GM23338 (cell line): Measurements from ENCODE around the gene MLC1. TPM values are rescaled to one million over a fixed set of nuclear protein-coding genes. Genes with fewer than 3 reads are reported as not detected.

ENCODE experiments used
- ATAC-seq: fragments of 200-7000 bp; cut with Tn5 transposase; 3 replicates; pipeline ENCODE4 v1.9.1; 2020
- DNase-seq: peaks from one replicate; pipeline ENCODE4 v3.0.0-alpha.2; 2015; ENCODE audit warnings: low spot score
- H2AFZ ChIP-seq: fragments of 200-600 bp; sonication (generic); 2 replicates; pipeline ENCODE4 v1.8.0; 2016; ENCODE audit warnings: antibody characterized with exemption, mild to moderate bottlenecking, moderate library complexity
- H3F3A ChIP-seq: fragments of 200-600 bp; sonication (generic); replicated peaks from 2 replicates; pipeline ENCODE4 v1.8.0; 2017; ENCODE audit warnings: antibody characterized with exemption, mixed run types, low read depth
- H3K27ac ChIP-seq: fragments of 200-600 bp; sonication (generic); 2 replicates; pipeline ENCODE4 v1.6.1; 2016; ENCODE audit warnings: low read depth
- H3K27me3 ChIP-seq: fragments of 200-600 bp; sonication (generic); 2 replicates; pipeline ENCODE4 v1.8.0; 2016; ENCODE audit warnings: mild to moderate bottlenecking, mixed run types, moderate library complexity; ENCODE audit not compliant: insufficient read depth
- H3K36me3 ChIP-seq: fragments of 200-600 bp; sonication (generic); 2 replicates; pipeline ENCODE4 v1.8.0; 2016; ENCODE audit warnings: mild to moderate bottlenecking; ENCODE audit not compliant: insufficient read depth
- H3K4me1 ChIP-seq: fragments of 200-600 bp; sonication (generic); 2 replicates; pipeline ENCODE4 v1.8.0; 2016; ENCODE audit warnings: mild to moderate bottlenecking, moderate library complexity; ENCODE audit not compliant: insufficient read depth
- H3K4me2 ChIP-seq: fragments of 200-600 bp; sonication (generic); 2 replicates; pipeline ENCODE4 v1.7.1; 2017; ENCODE audit warnings: mixed run types
- H3K4me3 ChIP-seq: fragments of 200-600 bp; sonication (generic); 2 replicates; pipeline ENCODE4 v1.6.1; 2016; ENCODE audit warnings: mixed run types
- H3K79me2 ChIP-seq: fragments of 200-600 bp; sonication (generic); replicated peaks from 2 replicates; pipeline ENCODE4 v1.8.0; 2017; ENCODE audit warnings: mild to moderate bottlenecking; ENCODE audit not compliant: insufficient read depth
- H3K9me2 ChIP-seq: fragments of 200-600 bp; sonication (generic); 2 replicates; pipeline ENCODE4 v1.8.0; 2017; ENCODE audit not compliant: insufficient read depth
- H4K20me1 ChIP-seq: fragments of 200-600 bp; sonication (generic); replicated peaks from 2 replicates; pipeline ENCODE4 v1.8.0; 2017; ENCODE audit warnings: mild to moderate bottlenecking; ENCODE audit not compliant: insufficient read depth
- H3K27ac Mint-ChIP-seq: 2 replicates; pipeline ENCODE4 v1.8.0; 2020; ENCODE audit warnings: inconsistent platforms, mild to moderate bottlenecking, moderate library complexity, mixed read lengths
- H3K27me3 Mint-ChIP-seq: 3 replicates; pipeline ENCODE4 v1.8.0; 2022; ENCODE audit warnings: low read depth, mild to moderate bottlenecking, moderate library complexity, mixed read lengths, inconsistent platforms; ENCODE audit not compliant: insufficient read depth, poor library complexity
- H3K36me3 Mint-ChIP-seq: 3 replicates; pipeline ENCODE4 v1.8.0; 2021; ENCODE audit warnings: low read depth, mild to moderate bottlenecking, inconsistent platforms, moderate library complexity, mixed read lengths
- H3K4me1 Mint-ChIP-seq: 3 replicates; pipeline ENCODE4 v1.8.0; 2020; ENCODE audit warnings: mild to moderate bottlenecking, inconsistent platforms, mixed read lengths
- H3K4me3 Mint-ChIP-seq: 3 replicates; pipeline ENCODE4 v1.8.0; 2021; ENCODE audit warnings: moderate library complexity, mild to moderate bottlenecking, inconsistent platforms, mixed read lengths
- H3K9me3 Mint-ChIP-seq: 3 replicates; pipeline ENCODE4 v1.8.0; 2020; ENCODE audit warnings: moderate library complexity, mild to moderate bottlenecking, inconsistent platforms, mixed read lengths
- EZH2phosphoT487 ChIP-seq: fragments of 200-600 bp; sonication (generic); IDR thresholded peaks from one replicate; pipeline ENCODE4 v1.8.1; 2018; ENCODE audit warnings: antibody characterized with exemption; ENCODE audit not compliant: unreplicated experiment
- NANOG ChIP-seq: IDR thresholded peaks from 2 replicates; pipeline ENCODE4 v1.6.1; 2016; ENCODE audit warnings: antibody characterized with exemption, borderline replicate concordance
- ZNF114 ChIP-seq: fragments of 250-450 bp; sonication (Bioruptor Pico); IDR thresholded peaks from 2 replicates; pipeline ENCODE4 v1.5.0; 2020; ENCODE audit warnings: mild to moderate bottlenecking, moderate library complexity
- polyA plus RNA-seq: library from polyadenylated mRNA; unstranded; fragments of >200 nt; fragmentation: Nextera tagmentation; extraction: Ambion mirVana; gene quantifications from 2 replicates; pipeline ENCODE4 v1.2.1, GENCODE V29; 2016
- total RNA-seq: library from RNA; depleted of rRNA; stranded (reverse); fragments of >200 nt; shearing (Covaris generic); gene quantifications from 2 replicates; pipeline ENCODE4 v1.2.3, GENCODE V29; 2014
- TF ChIP-seq, protein P1 (sequence below), 2 experiments: fragments of 200-600 bp in 1 of 2; sonication (generic) in 1 of 2; conservative IDR thresholded peaks; 2 replicates each; pipeline versions ENCODE4 v1.5.1 to v1.6.1; 2016 to 2017; ENCODE audit warnings: antibody characterized with exemption in 2 of 2, low read depth in 2 of 2, mild to moderate bottlenecking in 2 of 2, moderate library complexity in 1 of 2
- TF ChIP-seq, protein P2 (sequence below): IDR thresholded peaks from 2 replicates; pipeline ENCODE4 v1.6.1; 2016; ENCODE audit warnings: antibody characterized with exemption
- TF ChIP-seq, protein P3 (sequence below): fragments of 250-450 bp; sonication (Bioruptor Pico); IDR thresholded peaks from 2 replicates; pipeline ENCODE4 v1.5.0; 2020; ENCODE audit warnings: mild to moderate bottlenecking, moderate library complexity

Gene MLC1
- total and polyA plus RNA-seq, 2 experiments from 2014 or later: not detected

DNA sequence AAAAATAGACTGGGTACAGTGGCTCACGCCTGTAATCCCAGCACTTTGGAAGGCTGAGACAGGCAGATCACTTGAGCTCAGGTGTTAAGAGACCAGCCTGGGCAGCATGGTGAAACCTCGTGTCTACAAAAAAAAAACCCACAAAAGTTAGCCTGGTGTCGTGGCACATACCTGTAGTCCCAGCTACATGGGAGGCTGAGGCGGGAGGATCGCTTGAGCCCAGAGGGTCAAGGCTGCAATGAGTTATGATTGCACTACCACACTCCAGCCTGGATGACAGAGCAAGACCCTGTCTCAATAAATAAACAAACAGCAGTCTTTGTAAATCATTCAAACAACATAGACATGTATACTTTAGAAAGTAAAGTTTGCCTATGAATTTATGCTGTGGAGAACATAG lies 7.1 kb upstream of the MLC1 start (continued):
- TF ChIP-seq, protein P1, sequence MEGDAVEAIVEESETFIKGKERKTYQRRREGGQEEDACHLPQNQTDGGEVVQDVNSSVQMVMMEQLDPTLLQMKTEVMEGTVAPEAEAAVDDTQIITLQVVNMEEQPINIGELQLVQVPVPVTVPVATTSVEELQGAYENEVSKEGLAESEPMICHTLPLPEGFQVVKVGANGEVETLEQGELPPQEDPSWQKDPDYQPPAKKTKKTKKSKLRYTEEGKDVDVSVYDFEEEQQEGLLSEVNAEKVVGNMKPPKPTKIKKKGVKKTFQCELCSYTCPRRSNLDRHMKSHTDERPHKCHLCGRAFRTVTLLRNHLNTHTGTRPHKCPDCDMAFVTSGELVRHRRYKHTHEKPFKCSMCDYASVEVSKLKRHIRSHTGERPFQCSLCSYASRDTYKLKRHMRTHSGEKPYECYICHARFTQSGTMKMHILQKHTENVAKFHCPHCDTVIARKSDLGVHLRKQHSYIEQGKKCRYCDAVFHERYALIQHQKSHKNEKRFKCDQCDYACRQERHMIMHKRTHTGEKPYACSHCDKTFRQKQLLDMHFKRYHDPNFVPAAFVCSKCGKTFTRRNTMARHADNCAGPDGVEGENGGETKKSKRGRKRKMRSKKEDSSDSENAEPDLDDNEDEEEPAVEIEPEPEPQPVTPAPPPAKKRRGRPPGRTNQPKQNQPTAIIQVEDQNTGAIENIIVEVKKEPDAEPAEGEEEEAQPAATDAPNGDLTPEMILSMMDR (conservative IDR thresholded peaks at IDR 0.05; ENCODE audit: low read depth in 2 of 2): no peak
- no peak for TF ChIP-seq ZNF114 (CRISPR knock-in tag)

DNA sequence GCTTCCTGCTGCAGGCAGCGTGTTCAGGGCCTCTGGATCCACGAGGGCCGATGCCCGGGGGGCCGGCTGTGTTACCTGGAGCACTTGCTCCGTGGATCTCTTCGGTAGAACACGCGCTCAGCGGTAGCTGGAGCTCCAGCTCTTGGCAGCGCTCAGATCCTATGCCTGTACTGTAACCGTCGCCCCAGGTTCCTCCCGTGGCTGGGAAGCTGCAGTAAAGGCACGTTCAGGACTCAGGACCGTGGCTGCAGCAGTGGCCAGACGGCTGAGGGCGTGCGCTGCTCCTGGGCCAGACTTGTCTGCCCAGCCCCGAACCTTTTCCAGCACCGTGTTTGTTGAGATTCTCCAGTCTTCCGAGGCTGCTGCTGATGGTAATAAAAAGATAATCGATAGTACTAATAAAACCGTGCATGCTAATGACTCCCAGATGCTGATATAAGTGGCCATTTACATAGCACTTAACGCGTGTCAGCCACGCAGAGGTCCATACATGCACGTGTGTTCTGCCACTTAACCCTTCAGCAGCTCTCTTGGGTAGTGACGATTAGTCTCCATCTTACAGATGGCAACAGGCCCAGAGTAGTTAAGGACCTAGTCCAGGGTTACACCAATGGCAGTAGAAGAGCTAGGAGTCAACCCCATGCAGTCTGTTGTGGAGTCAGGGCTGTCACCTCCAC lies 6.0 kb upstream of the MLC1 start:
- no peak overlapping the region for H3K4me3 Mint-ChIP-seq
- no peak for ATAC-seq

More for the DNA sequence above, 6.0 kb upstream of the MLC1 start:
- Histone ChIP-seq H3K27ac (no peak overlapping the region), H3K36me3 (no peaks in the 10 kb centered on the region), H3K4me3 (no peak overlapping the region), H3K9me2 (no peaks in the 10 kb centered on the region), H3K27me3 (peaks cover 23% of the 10 kb centered on the region), H3K4me2 (no peak overlapping the region), H3K4me1 (no peaks in the 10 kb centered on the region; the same call in 1 of the 2 replicates), H4K20me1 (no peaks in the 10 kb centered on the region), H2AFZ (no peak overlapping the region), H3K79me2 (no peaks in the 10 kb centered on the region), H3F3A (peaks cover 5% of the 10 kb centered on the region; the same call in 1 of the 2 replicates)
- Mint-ChIP-seq H3K27ac (no peak overlapping the region), H3K9me3 (peaks cover 8% of the 10 kb centered on the region; the same call in 2 of the 3 replicates), H3K27me3 (peaks cover 6% of the 10 kb centered on the region), H3K36me3 (peaks cover 7% of the 10 kb centered on the region; the same call in 1 of the 3 replicates), H3K4me1 (no peaks in the 10 kb centered on the region)
- TF ChIP-seq, protein P2, sequence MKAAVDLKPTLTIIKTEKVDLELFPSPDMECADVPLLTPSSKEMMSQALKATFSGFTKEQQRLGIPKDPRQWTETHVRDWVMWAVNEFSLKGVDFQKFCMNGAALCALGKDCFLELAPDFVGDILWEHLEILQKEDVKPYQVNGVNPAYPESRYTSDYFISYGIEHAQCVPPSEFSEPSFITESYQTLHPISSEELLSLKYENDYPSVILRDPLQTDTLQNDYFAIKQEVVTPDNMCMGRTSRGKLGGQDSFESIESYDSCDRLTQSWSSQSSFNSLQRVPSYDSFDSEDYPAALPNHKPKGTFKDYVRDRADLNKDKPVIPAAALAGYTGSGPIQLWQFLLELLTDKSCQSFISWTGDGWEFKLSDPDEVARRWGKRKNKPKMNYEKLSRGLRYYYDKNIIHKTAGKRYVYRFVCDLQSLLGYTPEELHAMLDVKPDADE: no peak
- TF ChIP-seq NANOG (no peak), EZH2phosphoT487 (no peak)
- TF ChIP-seq, protein P3, sequence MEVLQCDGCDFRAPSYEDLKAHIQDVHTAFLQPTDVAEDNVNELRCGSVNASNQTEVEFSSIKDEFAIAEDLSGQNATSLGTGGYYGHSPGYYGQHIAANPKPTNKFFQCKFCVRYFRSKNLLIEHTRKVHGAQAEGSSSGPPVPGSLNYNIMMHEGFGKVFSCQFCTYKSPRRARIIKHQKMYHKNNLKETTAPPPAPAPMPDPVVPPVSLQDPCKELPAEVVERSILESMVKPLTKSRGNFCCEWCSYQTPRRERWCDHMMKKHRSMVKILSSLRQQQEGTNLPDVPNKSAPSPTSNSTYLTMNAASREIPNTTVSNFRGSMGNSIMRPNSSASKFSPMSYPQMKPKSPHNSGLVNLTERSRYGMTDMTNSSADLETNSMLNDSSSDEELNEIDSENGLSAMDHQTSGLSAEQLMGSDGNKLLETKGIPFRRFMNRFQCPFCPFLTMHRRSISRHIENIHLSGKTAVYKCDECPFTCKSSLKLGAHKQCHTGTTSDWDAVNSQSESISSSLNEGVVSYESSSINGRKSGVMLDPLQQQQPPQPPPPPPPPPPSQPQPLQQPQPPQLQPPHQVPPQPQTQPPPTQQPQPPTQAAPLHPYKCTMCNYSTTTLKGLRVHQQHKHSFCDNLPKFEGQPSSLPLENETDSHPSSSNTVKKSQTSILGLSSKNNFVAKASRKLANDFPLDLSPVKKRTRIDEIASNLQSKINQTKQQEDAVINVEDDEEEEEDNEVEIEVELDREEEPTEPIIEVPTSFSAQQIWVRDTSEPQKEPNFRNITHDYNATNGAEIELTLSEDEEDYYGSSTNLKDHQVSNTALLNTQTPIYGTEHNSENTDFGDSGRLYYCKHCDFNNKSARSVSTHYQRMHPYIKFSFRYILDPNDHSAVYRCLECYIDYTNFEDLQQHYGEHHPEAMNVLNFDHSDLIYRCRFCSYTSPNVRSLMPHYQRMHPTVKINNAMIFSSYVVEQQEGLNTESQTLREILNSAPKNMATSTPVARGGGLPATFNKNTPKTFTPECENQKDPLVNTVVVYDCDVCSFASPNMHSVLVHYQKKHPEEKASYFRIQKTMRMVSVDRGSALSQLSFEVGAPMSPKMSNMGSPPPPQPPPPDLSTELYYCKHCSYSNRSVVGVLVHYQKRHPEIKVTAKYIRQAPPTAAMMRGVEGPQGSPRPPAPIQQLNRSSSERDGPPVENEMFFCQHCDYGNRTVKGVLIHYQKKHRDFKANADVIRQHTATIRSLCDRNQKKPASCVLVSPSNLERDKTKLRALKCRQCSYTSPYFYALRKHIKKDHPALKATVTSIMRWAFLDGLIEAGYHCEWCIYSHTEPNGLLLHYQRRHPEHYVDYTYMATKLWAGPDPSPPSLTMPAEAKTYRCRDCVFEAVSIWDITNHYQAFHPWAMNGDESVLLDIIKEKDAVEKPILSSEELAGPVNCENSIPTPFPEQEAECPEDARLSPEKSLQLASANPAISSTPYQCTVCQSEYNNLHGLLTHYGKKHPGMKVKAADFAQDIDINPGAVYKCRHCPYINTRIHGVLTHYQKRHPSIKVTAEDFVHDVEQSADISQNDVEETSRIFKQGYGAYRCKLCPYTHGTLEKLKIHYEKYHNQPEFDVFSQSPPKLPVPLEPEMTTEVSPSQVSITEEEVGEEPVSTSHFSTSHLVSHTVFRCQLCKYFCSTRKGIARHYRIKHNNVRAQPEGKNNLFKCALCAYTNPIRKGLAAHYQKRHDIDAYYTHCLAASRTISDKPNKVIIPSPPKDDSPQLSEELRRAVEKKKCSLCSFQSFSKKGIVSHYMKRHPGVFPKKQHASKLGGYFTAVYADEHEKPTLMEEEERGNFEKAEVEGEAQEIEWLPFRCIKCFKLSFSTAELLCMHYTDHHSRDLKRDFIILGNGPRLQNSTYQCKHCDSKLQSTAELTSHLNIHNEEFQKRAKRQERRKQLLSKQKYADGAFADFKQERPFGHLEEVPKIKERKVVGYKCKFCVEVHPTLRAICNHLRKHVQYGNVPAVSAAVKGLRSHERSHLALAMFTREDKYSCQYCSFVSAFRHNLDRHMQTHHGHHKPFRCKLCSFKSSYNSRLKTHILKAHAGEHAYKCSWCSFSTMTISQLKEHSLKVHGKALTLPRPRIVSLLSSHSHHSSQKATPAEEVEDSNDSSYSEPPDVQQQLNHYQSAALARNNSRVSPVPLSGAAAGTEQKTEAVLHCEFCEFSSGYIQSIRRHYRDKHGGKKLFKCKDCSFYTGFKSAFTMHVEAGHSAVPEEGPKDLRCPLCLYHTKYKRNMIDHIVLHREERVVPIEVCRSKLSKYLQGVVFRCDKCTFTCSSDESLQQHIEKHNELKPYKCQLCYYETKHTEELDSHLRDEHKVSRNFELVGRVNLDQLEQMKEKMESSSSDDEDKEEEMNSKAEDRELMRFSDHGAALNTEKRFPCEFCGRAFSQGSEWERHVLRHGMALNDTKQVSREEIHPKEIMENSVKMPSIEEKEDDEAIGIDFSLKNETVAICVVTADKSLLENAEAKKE (CRISPR knock-in tag): no peak
- DNase-seq: no peak
